Stimulated activated CD8-positive, alpha-beta memory T cell treated with anti-CD3 and anti-CD28 coated beads, Interleukin-7, amount 100 ng/mL, for 1 hour (primary cell): ENCODE results near the gene TDG.
"Not testable (repeated sequence)": the region's sequence is repeated elsewhere in the genome, so short reads cannot be mapped to it uniquely, and the experiment has no call there.

Source experiments
- DNase-seq, 2 donors: peaks; one replicate each; pipeline ENCODE4 v3.0.0-alpha.2; 2020; ENCODE audit warnings: low read depth in 2 of 2

The TDG gene

GRCh38 chr12:104022786-104023185 is 57.1 kb downstream of the TDG start:
- no peak for DNase-seq

- DNase-seq = no peak
Observed at GRCh38 chr12:104023710-104024109, 58.0 kb downstream of the TDG start.

GRCh38 chr12:104024348-104024747 is 58.7 kb downstream of the TDG start:
- no peak for DNase-seq

DNA sequence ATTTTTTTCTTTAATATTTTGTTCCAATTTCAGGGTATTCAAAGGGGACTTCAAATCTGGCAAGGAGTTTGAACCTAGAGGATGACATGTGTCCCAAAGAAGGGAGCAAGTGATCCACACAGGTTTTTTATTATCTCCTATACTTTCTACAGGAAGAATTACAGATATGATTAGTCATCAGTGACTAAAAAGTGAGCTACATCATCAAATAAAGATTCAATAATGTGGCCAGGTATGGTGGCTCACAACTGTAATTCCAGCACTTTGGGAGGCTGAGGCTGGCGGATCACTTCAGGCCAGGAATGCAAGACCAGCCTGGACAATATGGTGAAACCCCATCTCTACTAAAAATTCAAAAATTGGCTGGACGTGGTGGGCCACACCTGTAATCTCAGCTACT is 60.1 kb downstream of the TDG start:
- DNase-seq = no peak

GRCh38 chr12:104026841-104027599 is 61.3 kb downstream of the TDG start:
- no peak for DNase-seq

DNA sequence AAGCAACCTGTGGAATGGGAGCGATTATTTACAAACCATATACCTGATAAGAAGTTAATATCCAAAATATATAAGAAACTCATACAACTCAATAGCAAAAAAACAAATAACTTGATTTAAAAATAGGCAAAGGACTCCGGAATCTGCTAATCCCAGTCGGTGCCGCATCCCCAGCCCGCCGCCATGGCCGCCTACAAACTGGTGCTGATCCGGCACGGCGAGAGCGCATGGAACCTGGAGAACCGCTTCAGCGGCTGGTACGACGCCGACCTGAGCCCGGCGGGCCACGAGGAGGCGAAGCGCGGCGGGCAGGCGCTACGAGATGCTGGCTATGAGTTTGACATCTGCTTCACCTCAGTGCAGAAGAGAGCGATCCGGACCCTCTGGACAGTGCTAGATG is 64.9 kb downstream of the TDG start:
- not testable (repeated sequence) for DNase-seq

GRCh38 chr12:104036143-104036542 is 70.5 kb downstream of the TDG start:
- DNase-seq = not testable (repeated sequence)
